ENCODE measurements around the gene NRROS.
A peak's percentile ranks its signal among the peaks of the same experiment; 100 is the strongest.

The NRROS gene

GRCh38 chr3:196651819-196652218 is 12.3 kb downstream of the NRROS start:
- DNase-seq, result no peak

DNA sequence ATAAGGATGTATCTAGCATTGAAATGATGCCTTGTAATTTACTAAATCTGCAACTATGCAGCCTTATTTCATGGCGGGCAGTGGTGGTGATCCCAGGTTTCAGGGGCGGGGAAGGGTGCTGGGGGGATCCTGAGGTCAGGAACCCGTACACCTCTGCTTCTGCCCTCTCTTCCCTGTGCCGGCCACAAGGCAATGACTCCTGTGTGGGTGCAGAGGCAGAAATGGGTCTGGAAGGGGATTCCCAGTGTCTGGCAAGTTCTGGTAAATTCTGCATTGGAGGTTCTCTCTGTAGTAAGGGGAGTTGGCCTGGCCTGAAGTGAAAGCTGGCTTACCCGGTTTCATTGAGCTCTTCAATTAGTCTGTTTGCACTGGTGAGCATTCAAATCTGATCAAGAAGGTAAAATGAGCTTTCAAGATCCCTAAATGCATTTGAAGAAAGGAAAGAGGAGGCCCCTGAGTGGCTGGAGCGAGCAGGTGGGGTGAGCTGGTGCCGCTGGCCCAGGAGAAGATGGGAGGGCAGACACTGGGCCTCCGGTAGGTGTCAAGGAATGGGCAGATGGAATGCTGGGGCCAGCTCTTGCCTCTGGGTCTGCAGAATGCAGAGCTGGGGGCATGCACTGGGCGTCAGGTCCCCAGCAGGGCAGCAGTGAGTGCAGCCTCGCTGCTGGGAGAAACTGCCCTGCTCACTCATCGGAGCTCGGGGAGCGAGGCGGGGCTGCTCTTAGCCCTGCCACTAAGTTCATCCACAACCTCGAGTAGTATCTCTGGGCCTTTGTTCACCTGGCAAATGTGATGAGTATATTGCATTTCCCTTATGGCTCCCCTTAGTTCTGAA is 13.7 kb downstream of the NRROS start:
- no peak for DNase-seq

- no peak for DNase-seq
These were observed 14.7 kb downstream of the NRROS start for GRCh38 chr3:196654006-196654734.

DNA sequence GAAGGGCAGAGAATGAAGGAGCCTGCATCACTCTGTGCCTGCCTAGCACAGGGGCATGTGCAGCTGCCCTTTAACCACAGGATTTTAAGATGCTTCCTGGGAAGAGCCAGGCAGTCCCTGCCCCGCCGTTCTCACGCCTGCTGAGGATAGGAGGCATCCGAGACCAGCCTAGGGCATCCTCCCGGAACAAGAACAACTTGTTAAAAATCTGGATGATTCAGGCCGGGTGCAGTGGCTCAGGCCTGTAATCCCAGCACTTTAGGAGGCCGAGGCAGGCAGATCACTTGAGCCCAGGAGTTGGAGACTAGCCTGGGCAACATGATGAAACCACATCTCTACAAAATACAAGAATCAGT is 15.2 kb downstream of the NRROS start:
- DNase-seq, result no peak

- no peak for DNase-seq
These were observed 16.0 kb downstream of the NRROS start for GRCh38 chr3:196655496-196655895.

- no peak for DNase-seq
These were observed 16.7 kb downstream of the NRROS start for GRCh38 chr3:196656213-196656612.

GRCh38 chr3:196659901-196660351 is 20.4 kb downstream of the NRROS start:
- DNase-seq, result no peak

DNA sequence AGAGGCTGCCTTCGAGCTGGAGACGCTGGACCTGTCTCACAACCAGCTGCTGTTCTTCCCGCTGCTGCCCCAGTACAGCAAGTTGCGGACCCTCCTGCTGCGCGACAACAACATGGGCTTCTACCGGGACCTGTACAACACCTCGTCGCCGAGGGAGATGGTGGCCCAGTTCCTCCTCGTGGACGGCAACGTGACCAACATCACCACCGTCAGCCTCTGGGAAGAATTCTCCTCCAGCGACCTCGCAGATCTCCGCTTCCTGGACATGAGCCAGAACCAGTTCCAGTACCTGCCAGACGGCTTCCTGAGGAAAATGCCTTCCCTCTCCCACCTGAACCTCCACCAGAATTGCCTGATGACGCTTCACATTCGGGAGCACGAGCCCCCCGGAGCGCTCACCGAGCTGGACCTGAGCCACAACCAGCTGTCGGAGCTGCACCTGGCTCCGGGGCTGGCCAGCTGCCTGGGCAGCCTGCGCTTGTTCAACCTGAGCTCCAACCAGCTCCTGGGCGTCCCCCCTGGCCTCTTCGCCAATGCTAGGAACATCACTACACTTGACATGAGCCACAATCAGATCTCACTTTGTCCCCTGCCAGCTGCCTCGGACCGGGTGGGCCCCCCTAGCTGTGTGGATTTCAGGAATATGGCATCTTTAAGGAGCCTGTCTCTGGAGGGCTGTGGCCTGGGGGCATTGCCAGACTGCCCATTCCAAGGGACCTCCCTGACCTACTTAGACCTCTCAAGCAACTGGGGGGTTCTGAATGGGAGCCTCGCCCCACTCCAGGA is 21.1 kb downstream of the NRROS start:
- no peak for DNase-seq

- no peak for DNase-seq
These were observed 21.9 kb downstream of the NRROS start for GRCh38 chr3:196661400-196661799.

DNA sequence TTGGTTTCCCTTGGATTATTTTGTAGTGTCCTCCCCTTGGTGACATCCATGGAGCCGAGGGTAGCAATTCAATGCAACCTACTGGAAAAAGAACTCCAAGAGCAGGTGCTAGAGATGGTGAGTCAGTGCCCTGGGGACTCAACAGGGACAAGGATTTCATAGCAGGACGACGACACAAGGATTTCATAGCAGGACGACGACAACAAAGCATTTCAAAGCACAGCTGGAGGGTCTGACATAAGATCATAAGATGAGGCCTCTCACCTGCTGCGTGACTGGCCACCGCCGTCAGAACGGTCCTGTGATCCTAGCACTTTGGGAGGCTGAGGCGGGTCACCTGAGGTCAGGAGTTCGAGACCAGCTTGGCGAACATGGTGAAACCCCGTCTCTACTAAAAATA is 22.5 kb downstream of the NRROS start:
- no peak for DNase-seq

DNA sequence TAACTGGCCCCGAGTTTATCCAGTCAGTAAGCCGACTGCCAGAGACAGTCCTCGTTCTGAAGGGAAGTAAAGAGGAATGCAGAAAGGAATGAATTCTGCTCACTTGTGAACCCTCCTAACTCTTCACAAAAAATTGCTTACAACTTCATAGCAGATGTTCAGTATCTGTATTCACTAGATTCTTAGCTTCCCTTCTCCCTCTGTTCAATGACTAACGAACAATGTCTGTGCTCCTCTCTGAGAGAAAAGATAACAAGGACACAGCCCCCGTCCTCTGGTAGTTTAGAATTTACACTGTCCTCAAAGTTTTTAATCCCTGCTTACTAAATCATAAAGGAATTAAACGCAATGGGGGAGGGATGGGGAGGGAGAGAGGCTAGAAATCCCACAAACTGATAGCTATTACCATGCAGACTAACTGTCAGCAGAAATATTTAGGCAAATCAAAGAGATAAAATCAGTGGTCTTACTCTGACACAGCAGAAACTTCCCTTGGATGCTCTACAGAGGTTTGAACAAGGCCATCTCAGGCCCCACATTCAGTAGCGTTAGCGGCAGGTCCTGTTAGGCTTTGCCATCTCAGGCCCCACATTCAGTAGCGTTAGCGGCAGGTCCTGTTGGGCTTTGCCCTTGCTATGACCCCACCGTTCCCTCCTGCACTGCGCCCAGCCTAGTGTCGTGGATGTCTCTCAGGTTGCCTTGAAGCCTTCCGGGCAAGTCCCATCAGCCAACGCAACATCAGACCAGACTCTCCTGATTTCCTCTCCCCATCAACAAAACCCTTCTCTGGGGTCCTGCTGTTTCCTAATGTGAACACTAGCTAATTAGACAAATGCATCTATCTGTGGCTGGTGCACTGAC is 23.4 kb downstream of the NRROS start:
- no peak for DNase-seq

- DNase-seq, result no peak
These were observed 26.7 kb downstream of the NRROS start for GRCh38 chr3:196666001-196666867.

DNA sequence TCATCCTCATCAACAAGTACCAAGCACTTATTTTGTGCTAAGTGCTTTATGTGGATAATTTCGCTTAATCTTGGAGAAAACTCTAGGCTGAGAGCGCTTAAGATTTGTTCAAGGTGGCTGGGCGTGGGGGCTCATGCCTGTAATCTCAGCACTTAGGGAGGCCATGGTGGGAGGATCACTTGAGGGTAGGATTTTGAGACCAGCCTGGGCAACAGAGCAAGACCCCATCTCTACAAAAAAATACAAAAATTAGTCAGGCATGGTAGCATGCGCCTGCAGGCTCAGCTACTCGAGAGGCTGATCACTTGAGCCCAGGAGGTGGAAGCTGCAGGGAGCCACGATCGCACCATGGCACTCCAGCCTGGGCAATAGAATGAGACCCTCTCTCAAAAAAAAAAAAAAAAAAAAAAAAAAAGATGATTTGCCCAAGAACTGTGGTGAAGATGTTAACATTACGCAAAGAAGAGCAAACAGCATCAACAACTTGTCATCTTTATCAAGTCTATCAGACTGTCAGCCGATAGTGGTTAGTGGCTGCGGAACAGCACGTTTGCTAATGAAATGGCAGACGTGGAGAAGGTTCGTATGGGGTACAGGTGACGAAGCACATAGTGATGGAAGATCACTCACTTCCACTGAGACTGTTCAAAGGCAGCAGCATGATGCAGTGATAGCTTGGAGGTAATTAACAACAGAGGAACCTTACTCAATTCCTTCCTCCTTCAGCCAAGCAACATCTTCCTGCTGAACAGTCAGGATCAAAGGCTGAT is 27.7 kb downstream of the NRROS start:
- DNase-seq, result no peak

GRCh38 chr3:196670339-196670738 is 30.8 kb downstream of the NRROS start:
- no peak for DNase-seq

GRCh38 chr3:196673632-196674031 is 34.1 kb downstream of the NRROS start:
- DNase-seq, result no peak

DNA sequence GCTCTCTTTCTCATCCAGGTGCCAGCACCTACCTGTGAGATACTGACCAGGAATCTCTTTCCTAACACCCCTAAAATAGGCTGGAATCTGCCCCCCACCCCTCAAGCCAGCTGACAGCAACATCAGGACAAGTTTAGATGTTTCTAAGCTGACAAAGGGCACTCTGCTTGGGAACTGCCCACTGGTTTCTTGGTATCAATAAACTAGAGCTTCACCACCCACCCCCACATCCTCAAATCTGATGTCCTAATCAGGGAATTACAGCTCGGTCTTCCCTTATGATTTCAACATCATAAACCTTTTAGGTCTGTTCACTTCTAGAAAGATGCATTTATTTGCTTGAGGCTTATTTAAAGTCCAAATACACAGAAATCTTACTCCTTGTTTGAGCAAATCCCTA is 37.9 kb downstream of the NRROS start:
- DNase-seq, result no peak

DNA sequence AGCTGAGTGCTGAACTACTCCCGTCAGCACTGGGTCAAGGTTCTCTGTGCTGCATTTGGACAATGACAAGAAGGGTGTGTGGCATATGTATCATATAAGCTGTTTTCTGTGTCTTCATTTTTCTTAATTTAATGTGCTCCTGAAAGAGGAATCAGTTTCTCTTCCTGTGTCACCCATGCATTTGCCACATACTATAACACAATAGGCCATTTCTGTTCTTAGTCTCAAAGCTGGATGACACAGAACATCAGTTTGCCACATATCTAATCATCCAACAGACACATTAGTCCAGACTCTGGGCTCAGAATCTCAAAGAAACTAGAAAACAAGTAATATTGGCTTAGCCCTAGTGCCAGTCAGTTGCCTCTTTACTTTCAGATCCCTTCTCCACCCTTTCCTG is 38.4 kb downstream of the NRROS start:
- no peak for DNase-seq

DNA sequence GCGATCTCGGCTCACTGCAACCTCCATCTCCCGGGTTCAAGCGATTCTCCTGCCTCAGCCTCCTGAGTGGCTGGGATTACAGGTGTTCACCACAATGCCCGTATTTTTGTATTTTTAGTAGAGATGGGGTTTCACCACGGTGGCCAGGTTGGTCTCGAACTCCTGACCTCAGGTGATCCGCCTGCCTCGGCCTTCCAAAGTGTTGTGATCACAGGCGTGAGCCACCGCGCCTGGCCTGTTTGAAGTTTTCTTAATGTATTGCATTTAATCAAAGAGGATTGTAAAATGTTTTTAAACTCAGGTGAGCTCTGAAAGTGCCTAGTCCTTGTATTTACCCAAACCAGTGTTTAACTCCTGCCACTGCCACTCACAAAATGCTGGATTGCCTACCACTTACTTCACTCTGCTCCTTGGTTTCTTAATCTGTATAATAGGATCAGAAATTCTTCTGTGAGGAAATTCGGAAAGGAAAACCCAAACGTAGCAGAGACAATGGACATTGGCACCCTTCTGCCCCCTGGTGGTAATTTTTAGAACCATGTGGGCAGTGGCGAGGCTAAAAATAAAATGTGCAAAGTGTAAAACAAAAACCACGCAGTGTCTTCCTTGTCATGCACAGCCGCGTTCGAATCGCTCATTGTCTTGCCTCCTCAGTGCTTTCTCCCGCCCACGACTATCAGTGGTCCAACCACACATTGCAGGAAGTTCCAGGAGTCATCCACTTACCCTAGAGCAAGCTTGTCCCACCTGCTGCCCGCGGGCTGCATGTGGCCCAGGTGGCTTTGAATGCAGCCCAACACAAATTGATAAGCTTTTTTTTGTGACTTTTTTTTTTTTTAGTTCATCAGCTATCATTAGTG is 45.3 kb downstream of the NRROS start:
- peak; percentile 68 for DNase-seq

GRCh38 chr3:196686436-196686835 is 46.9 kb downstream of the NRROS start:
- no peak for DNase-seq

DNA sequence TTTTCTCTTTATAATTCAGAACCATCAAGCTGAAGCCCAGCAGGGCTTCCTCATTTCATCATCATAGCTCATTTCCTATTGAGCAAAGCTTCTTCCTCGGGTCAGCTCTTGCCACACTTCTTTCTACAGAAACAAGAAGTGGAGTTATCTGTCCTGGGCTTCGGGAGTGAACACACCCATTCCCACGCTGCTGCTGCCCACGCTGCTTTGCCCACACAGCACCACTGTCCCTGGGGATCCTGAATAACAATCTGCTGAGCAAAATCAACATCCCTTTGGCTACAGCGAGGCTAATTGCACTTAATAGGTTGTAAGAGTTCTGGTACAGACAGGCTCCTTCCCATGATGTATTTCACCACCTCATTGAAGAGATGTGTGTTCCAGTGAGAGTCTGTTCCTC is 48.9 kb downstream of the NRROS start:
- no peak for DNase-seq

Measured in activated gamma-delta T cell treated with Interleukin-2 at 50 U/mL for 16 hours (primary cell).